Kidney epithelial cell (primary cell): ENCODE data around the gene SPTB. TPM values are rescaled to one million over a fixed set of nuclear protein-coding genes. Genes with fewer than 3 reads are reported as not detected.

ENCODE experiments used
- DNase-seq: peaks from one replicate; pipeline ENCODE4 v3.0.0-alpha.2; 2010; ENCODE audit warnings: low read depth
- H3K27me3 ChIP-seq: 2 replicates; pipeline ENCODE4 v1.6.0; 2011; ENCODE audit warnings: low read length; ENCODE audit not compliant: control insufficient read depth, insufficient read depth
- H3K36me3 ChIP-seq: 2 replicates; pipeline ENCODE4 v1.5.1; 2011; ENCODE audit warnings: low read length; ENCODE audit not compliant: control insufficient read depth, insufficient read depth
- H3K4me3 ChIP-seq: 2 replicates; pipeline ENCODE4 v1.5.1; 2011; ENCODE audit warnings: low read depth, mild to moderate bottlenecking, control low read depth, low read length
- CTCF ChIP-seq: IDR thresholded peaks from 2 replicates; pipeline ENCODE4 v1.5.1; 2011; ENCODE audit warnings: mild to moderate bottlenecking, moderate library complexity, low read length, control low read depth, inconsistent platforms; ENCODE audit not compliant: insufficient read depth, poor library complexity, severe bottlenecking
- total RNA-seq: library from RNA; depleted of rRNA; stranded (reverse); fragments of >200 nt; gene quantifications from 2 replicates; pipeline ENCODE4 v1.2.3, GENCODE V29; 2015

SPTB gene
- total RNA-seq, 1 donor from 2014 or later: 0.54 TPM

GRCh38 chr14:64846319-64846718 lies 33.4 kb downstream of the SPTB start:
- Histone ChIP-seq H3K4me3 (no peak overlapping the region), H3K27me3 (peaks cover 2% of the 10 kb centered on the region), H3K36me3 (no peaks in the 10 kb centered on the region)
- no peak for TF ChIP-seq CTCF
- no peak for DNase-seq

GRCh38 chr14:64845878-64846277 lies 33.8 kb downstream of the SPTB start:
- peak; percentile 90 for DNase-seq
- no peak for TF ChIP-seq CTCF
- Histone ChIP-seq H3K36me3 (no peaks in the 10 kb centered on the region), H3K27me3 (peaks cover 2% of the 10 kb centered on the region), H3K4me3 (no peak overlapping the region)

GRCh38 chr14:64844969-64845536 lies 34.7 kb downstream of the SPTB start:
- Histone ChIP-seq H3K27me3 (no peaks in the 10 kb centered on the region), H3K36me3 (no peaks in the 10 kb centered on the region), H3K4me3 (no peak overlapping the region)
- TF ChIP-seq CTCF: no peak
- DNase-seq: no peak

- TF ChIP-seq CTCF: no peak
- peaks cover 2% of the 10 kb centered on the region for H3K27me3 ChIP-seq
Observed at GRCh38 chr14:64844272-64844671, 35.4 kb downstream of the SPTB start.

GRCh38 chr14:64843548-64843947 lies 36.2 kb downstream of the SPTB start:
- Histone ChIP-seq H3K36me3 (no peaks in the 10 kb centered on the region), H3K27me3 (peaks cover 2% of the 10 kb centered on the region), H3K4me3 (no peak overlapping the region)
- TF ChIP-seq CTCF: no peak
- no peak for DNase-seq

More at GRCh38 chr14:64844272-64844671, 35.4 kb downstream of the SPTB start:
- H3K36me3 ChIP-seq: no peaks in the 10 kb centered on the region
- H3K4me3 ChIP-seq: no peak overlapping the region
- no peak for DNase-seq

- no peak for TF ChIP-seq CTCF
- no peak for DNase-seq
- H3K4me3 ChIP-seq: no peak overlapping the region
- peaks cover 2% of the 10 kb centered on the region for H3K27me3 ChIP-seq
- H3K36me3 ChIP-seq: no peaks in the 10 kb centered on the region
Observed at GRCh38 chr14:64841772-64842750, 37.6 kb downstream of the SPTB start.
